GM23248 (cell line): ENCODE measurements around the gene KLF1. TPM values are rescaled to one million over a fixed set of nuclear protein-coding genes. Genes with fewer than 3 reads are reported as not detected.

Experiments
- DNase-seq: peaks from one replicate; pipeline ENCODE4 v3.0.0-alpha.2; 2015
- H2AFZ ChIP-seq: fragments of 200-600 bp; sonication (generic); 2 replicates; pipeline ENCODE4 v1.6.1; 2016; ENCODE audit warnings: antibody characterized with exemption
- H3F3A ChIP-seq: fragments of 200-600 bp; sonication (generic); 2 replicates; pipeline ENCODE4 v1.6.1; 2016; ENCODE audit warnings: mild to moderate bottlenecking, antibody characterized with exemption, mixed run types; ENCODE audit not compliant: insufficient read depth
- H3K27ac ChIP-seq: fragments of 200-600 bp; sonication (generic); 2 replicates; pipeline ENCODE4 v1.5.1; 2016; ENCODE audit warnings: mild to moderate bottlenecking
- H3K27me3 ChIP-seq: fragments of 200-600 bp; sonication (generic); replicated peaks from 2 replicates; pipeline ENCODE4 v1.6.1; 2016; ENCODE audit warnings: mild to moderate bottlenecking; ENCODE audit not compliant: insufficient read depth
- H3K36me3 ChIP-seq: fragments of 200-600 bp; sonication (generic); 2 replicates; pipeline ENCODE4 v1.6.1; 2016; ENCODE audit warnings: low read depth, mild to moderate bottlenecking
- H3K4me1 ChIP-seq: fragments of 200-600 bp; sonication (generic); 2 replicates; pipeline ENCODE4 v1.6.1; 2016; ENCODE audit warnings: mild to moderate bottlenecking; ENCODE audit not compliant: insufficient read depth
- H3K4me2 ChIP-seq: fragments of 200-600 bp; sonication (generic); one replicate; pipeline ENCODE4 v1.6.1; 2016; ENCODE audit warnings: mild to moderate bottlenecking; ENCODE audit not compliant: unreplicated experiment
- H3K4me3 ChIP-seq: fragments of 200-600 bp; sonication (generic); 2 replicates; pipeline ENCODE4 v1.5.1; 2016; ENCODE audit warnings: mild to moderate bottlenecking
- H3K79me2 ChIP-seq: fragments of 200-600 bp; sonication (generic); 2 replicates; pipeline ENCODE4 v1.6.1; 2016; ENCODE audit warnings: mild to moderate bottlenecking; ENCODE audit not compliant: insufficient read depth
- H3K9ac ChIP-seq: fragments of 200-600 bp; sonication (generic); 2 replicates; pipeline ENCODE4 v1.6.1; 2016; ENCODE audit warnings: mild to moderate bottlenecking
- H3K9me2 ChIP-seq: fragments of 200-600 bp; sonication (generic); 2 replicates; pipeline ENCODE4 v1.6.1; 2016; ENCODE audit warnings: mixed run types, mild to moderate bottlenecking, moderate library complexity; ENCODE audit not compliant: insufficient read depth
- H3K9me3 ChIP-seq: fragments of 200-600 bp; sonication (generic); one replicate; pipeline ENCODE4 v1.6.1; 2017; ENCODE audit warnings: low read depth
- H4K20me1 ChIP-seq: fragments of 200-600 bp; sonication (generic); 2 replicates; pipeline ENCODE4 v1.6.0; 2016; ENCODE audit not compliant: insufficient read depth
- EZH2 ChIP-seq: fragments of 200-600 bp; sonication (generic); IDR thresholded peaks from 2 replicates; pipeline ENCODE4 v1.6.1; 2018; ENCODE audit warnings: antibody characterized with exemption, mild to moderate bottlenecking; ENCODE audit not compliant: insufficient read depth, poor library complexity, severe bottlenecking
- EZH2phosphoT487 ChIP-seq: fragments of 200-600 bp; sonication (generic); IDR thresholded peaks from 2 replicates; pipeline ENCODE4 v1.6.1; 2018; ENCODE audit warnings: antibody characterized with exemption, moderate library complexity, mild to moderate bottlenecking, low read depth; ENCODE audit not compliant: insufficient read depth
- WGBS, 2 experiments: methylation state at CpG; one replicate each; pipeline ENCODE4 v1.1.6; 2015 to 2017; ENCODE audit warnings: low lambda C conversion rate in 2 of 2, low coverage in 1 of 2; ENCODE audit errors: missing lambda C conversion rate in 2 of 2; 5-methylcytosine and 5-hydroxymethylcytosine counted together
- in situ Hi-C: fragments of 300-500 bp; cut with MboI; formaldehyde crosslinking; loops from 2 replicates; pipeline ENCODE4 v1.15.0; 2020
- microRNA-seq: library from miRNA; unstranded; fragments of <30 nt; microRNA quantifications from one replicate; pipeline ENCODE4, GENCODE V29; 2016; ENCODE audit warnings: borderline number of aligned reads
- polyA plus RNA-seq: library from polyadenylated mRNA; unstranded; fragments of >200 nt; fragmentation: Nextera tagmentation; extraction: Ambion mirVana; gene quantifications from 2 replicates; pipeline ENCODE4 v1.2.1, GENCODE V29; 2016
- small RNA-seq: library from RNA; depleted of rRNA; stranded (forward); fragments of <200 nt; gene quantifications from one replicate; pipeline ENCODE3, GENCODE V24; 2014; ENCODE audit warnings: low read depth, low replicate concordance
- total RNA-seq: library from RNA; depleted of rRNA; stranded (reverse); fragments of >200 nt; shearing (Covaris generic); gene quantifications from 2 replicates; pipeline ENCODE4 v1.2.3, GENCODE V29; 2014; rRNA removed

The KLF1 gene
- total and polyA plus RNA-seq, 2 experiments from 2014 or later = 0.11 TPM; not detected in 1

DNA sequence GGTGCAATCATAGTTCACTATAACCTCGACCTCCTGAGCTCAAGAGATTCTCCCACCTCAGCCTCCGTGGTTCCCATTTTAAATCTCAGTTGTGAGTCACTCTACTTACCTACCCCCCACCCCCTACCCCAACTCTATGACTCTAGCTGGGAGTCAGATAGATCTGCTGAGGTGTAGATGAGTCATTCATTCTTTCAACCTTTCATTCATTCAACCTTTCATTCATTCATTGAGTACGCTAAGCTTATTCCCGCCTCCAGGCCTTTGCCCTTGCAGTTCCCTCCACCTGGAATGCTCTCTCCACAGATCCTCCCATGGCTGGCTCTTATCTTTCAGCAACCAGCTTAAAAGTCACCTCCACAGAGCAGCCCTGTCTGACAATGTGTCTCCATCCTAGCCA, 49.8 kb downstream of the KLF1 start:
- in situ Hi-C loops = no loop called here
- no peak for DNase-seq
- Histone ChIP-seq H3K9ac (no peak overlapping the region), H4K20me1 (no peaks in the 10 kb centered on the region), H3K9me2 (no peaks in the 10 kb centered on the region), H3K79me2 (no peaks in the 10 kb centered on the region), H3K27ac (no peak overlapping the region), H2AFZ (no peak overlapping the region), H3K27me3 (peaks cover 70% of the 10 kb centered on the region), H3K9me3 (no peaks in the 10 kb centered on the region), H3F3A (0 out of 2 replicates have a peak, but pooled peaks cover 15% of the 10 kb centered on the region), H3K4me2 (no peak overlapping the region), H3K4me3 (no peak overlapping the region), H3K36me3 (no peaks in the 10 kb centered on the region), H3K4me1 (no peaks in the 10 kb centered on the region; the same call in 1 of the 2 replicates)
- 68 to 77% methylated on average over 4 of the region's 4 CpGs for WGBS, 2 experiments
- no peak for TF ChIP-seq EZH2phosphoT487
- no peak for TF ChIP-seq EZH2

DNA sequence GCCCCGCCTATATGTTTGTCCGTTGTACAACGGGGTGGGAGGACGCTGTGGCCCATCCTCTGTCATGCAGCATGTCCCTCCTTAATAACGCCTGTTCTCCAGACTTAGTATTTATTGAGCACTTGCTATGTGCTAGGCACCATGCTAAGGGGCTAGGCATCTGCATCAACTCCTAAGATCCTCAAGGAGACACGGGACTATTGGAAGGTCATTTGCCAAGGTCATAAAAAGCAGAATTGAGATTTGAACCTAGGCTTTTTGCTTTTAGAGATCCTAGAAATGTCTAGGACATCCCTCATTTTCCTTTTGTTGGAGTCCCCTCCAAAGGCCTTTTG, 50.5 kb downstream of the KLF1 start:
- DNase-seq = no peak
- H2AFZ ChIP-seq = no peak overlapping the region; the same call in 1 of the 2 replicates
- H3K4me2 ChIP-seq = no peak overlapping the region
- H3K9me2 ChIP-seq = no peaks in the 10 kb centered on the region
- 0 out of 2 replicates have a peak, but pooled peaks cover 13% of the 10 kb centered on the region for H3F3A ChIP-seq
- peaks cover 68% of the 10 kb centered on the region for H3K27me3 ChIP-seq
- TF ChIP-seq EZH2phosphoT487 (no peak), EZH2 (no peak)
- H3K9ac ChIP-seq = no peak overlapping the region
- WGBS, 2 experiments = 0 to 2% methylated on average over 6 of the region's 6 CpGs
- H4K20me1 ChIP-seq = no peaks in the 10 kb centered on the region
- no peak overlapping the region for H3K27ac ChIP-seq
- no peaks in the 10 kb centered on the region for H3K36me3 ChIP-seq
- H3K79me2 ChIP-seq = no peaks in the 10 kb centered on the region
- in situ Hi-C loops = no loop called here
- H3K4me3 ChIP-seq = no peak overlapping the region
- H3K4me1 ChIP-seq = no peaks in the 10 kb centered on the region; the same call in 1 of the 2 replicates
- no peaks in the 10 kb centered on the region for H3K9me3 ChIP-seq

DNA sequence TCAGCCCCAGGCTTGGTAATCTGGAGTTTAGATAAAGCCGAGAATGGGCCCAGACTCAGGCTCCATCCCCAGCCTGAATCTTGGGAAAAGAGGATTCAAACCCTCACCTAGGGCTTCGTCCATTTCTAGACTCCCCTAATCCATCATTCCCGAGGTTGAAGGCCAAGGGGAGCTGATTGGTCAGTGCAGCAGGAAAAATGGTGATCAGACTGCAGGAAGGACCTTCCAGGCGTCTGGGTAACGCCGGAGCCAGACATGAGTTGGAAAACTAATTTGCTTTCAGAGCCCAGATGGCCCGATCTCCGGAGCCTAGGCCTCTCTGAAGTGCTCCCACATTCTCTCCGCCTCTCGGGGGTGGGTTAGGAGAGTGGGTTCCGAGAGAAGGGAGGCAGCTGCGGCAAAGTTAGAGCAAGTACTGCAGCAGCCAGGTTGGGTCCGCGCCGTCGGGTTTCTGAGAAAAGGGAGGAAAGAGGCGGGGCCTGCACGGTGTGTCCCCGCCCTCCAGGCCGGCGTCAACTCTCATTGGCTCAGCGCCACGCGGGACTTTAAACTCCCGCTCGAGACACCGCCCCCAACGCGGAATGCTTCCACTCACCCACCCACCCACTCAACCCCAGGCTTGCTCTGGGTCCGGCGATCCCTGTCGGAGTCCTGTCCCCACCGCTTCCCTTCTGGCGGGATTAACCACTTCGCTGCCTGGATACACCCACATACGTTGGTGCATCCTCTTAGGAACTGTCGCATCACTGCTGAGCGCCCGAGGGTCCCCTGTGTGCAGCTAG, 51.8 kb downstream of the KLF1 start:
- Histone ChIP-seq H4K20me1 (no peaks in the 10 kb centered on the region), H3K79me2 (no peaks in the 10 kb centered on the region), H3K27ac (no peak overlapping the region), H3K9ac (no peak overlapping the region), H3K9me2 (no peaks in the 10 kb centered on the region), H2AFZ (no peak overlapping the region), H3K36me3 (no peaks in the 10 kb centered on the region), H3K9me3 (no peaks in the 10 kb centered on the region), H3K4me2 (no peak overlapping the region), H3K4me1 (no peaks in the 10 kb centered on the region), H3F3A (0 out of 2 replicates have a peak, but pooled peaks cover 11% of the 10 kb centered on the region), H3K27me3 (peaks cover 60% of the 10 kb centered on the region), H3K4me3 (no peak overlapping the region)
- 5 to 9% methylated on average over 29 to 39 of the region's 39 CpGs for WGBS, 2 experiments
- peak; percentile 70 for DNase-seq
- in situ Hi-C loops = no loop called here
- peak; percentile 3 for TF ChIP-seq EZH2
- TF ChIP-seq EZH2phosphoT487 = no peak

DNA sequence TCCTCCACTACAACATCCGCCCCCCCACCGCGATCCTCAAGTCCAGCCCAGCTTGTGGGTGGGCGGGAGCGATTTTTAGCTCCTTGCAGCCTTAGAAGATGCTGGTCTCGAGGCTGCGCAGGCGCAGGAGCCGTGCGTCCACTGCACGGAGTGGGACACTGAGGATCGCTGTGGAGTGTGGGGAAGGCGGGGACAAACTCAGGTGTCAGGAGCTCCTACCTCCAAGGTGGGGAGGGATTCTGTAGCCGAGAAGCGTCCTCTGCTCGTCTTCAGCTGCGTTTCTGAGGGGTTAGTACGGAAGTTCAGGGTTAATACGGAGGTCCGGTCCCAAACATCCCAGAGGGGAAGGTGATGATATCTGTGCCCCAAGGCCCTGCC, 52.4 kb downstream of the KLF1 start, which contains the start of gene RTBDN:
Gene RTBDN (minus strand): TSS at position 14 of the 378 bp plus-strand sequence. CDS start 4,600 bp downstream, outside the sequence.
- H3K36me3 ChIP-seq = no peaks in the 10 kb centered on the region
- no peak within 1 kb of the TSS for H2AFZ ChIP-seq
- no peaks in the 10 kb centered on the region for H3K79me2 ChIP-seq
- H3K9ac ChIP-seq = no peak within 1 kb of the TSS
- 0 out of 2 replicates have a peak, but pooled peaks cover 11% of the 10 kb centered on the region for H3F3A ChIP-seq
- H3K4me1 ChIP-seq = no peaks in the 10 kb centered on the region
- in situ Hi-C loops = no loop called here
- no peak within 1 kb of the TSS for H3K4me2 ChIP-seq
- H3K27me3 ChIP-seq = peaks cover 54% of the 10 kb centered on the region
- no peaks in the 10 kb centered on the region for H3K9me2 ChIP-seq
- H3K4me3 ChIP-seq = peak within 1 kb of the TSS; percentile 63
- no peak within 1 kb of the TSS for H3K27ac ChIP-seq
- no peaks in the 10 kb centered on the region for H4K20me1 ChIP-seq
- WGBS, 2 experiments = 7 to 9% methylated on average over 20 of the region's 20 CpGs
- DNase-seq = peak; percentile 28
- no peak for TF ChIP-seq EZH2phosphoT487
- no peak for TF ChIP-seq EZH2
- no peaks in the 10 kb centered on the region for H3K9me3 ChIP-seq

Small RNAs within 50 kb of the gene (microRNA-seq; reads per million reads assigned to microRNA genes)
- not detected for gene MIR5695
- gene MIR6794 = not detected

Small RNAs within 50 kb of the gene (small RNA-seq; reads per million reads assigned to genes)
- gene MIR5695 (not detected), gene MIR6794 (not detected)

Other genes with a start within 250 kb of the KLF1 start
- 56.5 and 81.7 TPM in 2 replicates for gene MAN2B1, start 220.5 kb downstream of the KLF1 start, total RNA-seq
- gene MAN2B1, start 220.5 kb downstream of the KLF1 start, polyA plus RNA-seq = 37.1 and 40.6 TPM in 2 replicates
- gene WDR83, start 220.4 kb downstream of the KLF1 start, total RNA-seq = 8.2 and 9.4 TPM in 2 replicates
- gene WDR83, start 220.4 kb downstream of the KLF1 start, polyA plus RNA-seq = 12.7 and 13.1 TPM in 2 replicates
- 68.4 and 104 TPM in 2 replicates for gene DHPS, start 205.3 kb downstream of the KLF1 start, total RNA-seq
- gene DHPS, start 205.3 kb downstream of the KLF1 start, polyA plus RNA-seq = 50.9 and 56.0 TPM in 2 replicates
- not detected in 2 replicates for gene GNG14, start 199.2 kb downstream of the KLF1 start, total RNA-seq
- gene GNG14, start 199.2 kb downstream of the KLF1 start, polyA plus RNA-seq = not detected in 2 replicates
- gene FBXW9, start 190.6 kb downstream of the KLF1 start, total RNA-seq = 13.8 and 22.3 TPM in 2 replicates
- gene FBXW9, start 190.6 kb downstream of the KLF1 start, polyA plus RNA-seq = 14.2 TPM in 2 replicates
- gene TNPO2, start 163.3 kb downstream of the KLF1 start, total RNA-seq = 30.9 and 34.3 TPM in 2 replicates
- 13.2 and 13.3 TPM in 2 replicates for gene TNPO2, start 163.3 kb downstream of the KLF1 start, polyA plus RNA-seq
- gene TRIR, start 152.5 kb downstream of the KLF1 start, total RNA-seq = 202 and 210 TPM in 2 replicates
- 162 and 170 TPM in 2 replicates for gene TRIR, start 152.5 kb downstream of the KLF1 start, polyA plus RNA-seq
- gene GET3, start 149.7 kb downstream of the KLF1 start, total RNA-seq = 81.3 and 110 TPM in 2 replicates
- gene GET3, start 149.7 kb downstream of the KLF1 start, polyA plus RNA-seq = 106 and 111 TPM in 2 replicates
- gene BEST2, start 135.4 kb downstream of the KLF1 start, total RNA-seq = not detected in 2 replicates
- not detected in 2 replicates for gene BEST2, start 135.4 kb downstream of the KLF1 start, polyA plus RNA-seq
- 17.1 TPM in 2 replicates for gene HOOK2, start 111.6 kb downstream of the KLF1 start, total RNA-seq
- gene HOOK2, start 111.6 kb downstream of the KLF1 start, polyA plus RNA-seq = 11.8 and 12.4 TPM in 2 replicates
- 159 and 195 TPM in 2 replicates for gene JUNB, start 95.7 kb downstream of the KLF1 start, total RNA-seq
- gene JUNB, start 95.7 kb downstream of the KLF1 start, polyA plus RNA-seq = 95.1 and 96.2 TPM in 2 replicates
- 230 TPM in 2 replicates for gene PRDX2, start 85.4 kb downstream of the KLF1 start, total RNA-seq
- gene PRDX2, start 85.4 kb downstream of the KLF1 start, polyA plus RNA-seq = 252 TPM in 2 replicates
- gene THSD8, start 85.1 kb downstream of the KLF1 start, total RNA-seq = not detected in 2 replicates
- 10.8 and 12.5 TPM in 2 replicates for gene THSD8, start 85.1 kb downstream of the KLF1 start, polyA plus RNA-seq
- gene RNASEH2A, start 80.6 kb downstream of the KLF1 start, total RNA-seq = 8.2 and 16.9 TPM in 2 replicates
- gene RNASEH2A, start 80.6 kb downstream of the KLF1 start, polyA plus RNA-seq = 23.8 and 32.3 TPM in 2 replicates
- not detected in 2 replicates for gene RTBDN, start 52.6 kb downstream of the KLF1 start, total RNA-seq
- not detected in 2 replicates for gene RTBDN, start 52.6 kb downstream of the KLF1 start, polyA plus RNA-seq
- gene MAST1, start 48.7 kb downstream of the KLF1 start, total RNA-seq = 1.8 TPM in 1 of 2 replicates, not detected in the other
- gene MAST1, start 48.7 kb downstream of the KLF1 start, polyA plus RNA-seq = 0.24 TPM in 1 of 2 replicates, not detected in the other
- 35.4 and 40.9 TPM in 2 replicates for gene DNASE2, start 5.8 kb downstream of the KLF1 start, total RNA-seq
- gene DNASE2, start 5.8 kb downstream of the KLF1 start, polyA plus RNA-seq = 51.7 and 52.4 TPM in 2 replicates
- 22.5 and 30.0 TPM in 2 replicates for gene GCDH, start 4.0 kb upstream of the KLF1 start, total RNA-seq
- 20.0 and 20.7 TPM in 2 replicates for gene GCDH, start 4.0 kb upstream of the KLF1 start, polyA plus RNA-seq
- gene SYCE2, start 32.1 kb upstream of the KLF1 start, total RNA-seq = 0.25 TPM in 1 of 2 replicates, not detected in the other
- 0.49 and 0.56 TPM in 2 replicates for gene SYCE2, start 32.1 kb upstream of the KLF1 start, polyA plus RNA-seq
- gene FARSA, start 46.5 kb upstream of the KLF1 start, total RNA-seq = 33.5 and 39.2 TPM in 2 replicates
- 79.9 and 83.4 TPM in 2 replicates for gene FARSA, start 46.5 kb upstream of the KLF1 start, polyA plus RNA-seq
- gene CALR, start 51.4 kb upstream of the KLF1 start, total RNA-seq = 1,238 and 1,432 TPM in 2 replicates
- 1,015 and 1,067 TPM in 2 replicates for gene CALR, start 51.4 kb upstream of the KLF1 start, polyA plus RNA-seq
- gene RAD23A, start 58.7 kb upstream of the KLF1 start, total RNA-seq = 88.5 and 107 TPM in 2 replicates
- gene RAD23A, start 58.7 kb upstream of the KLF1 start, polyA plus RNA-seq = 177 and 182 TPM in 2 replicates
- 41.6 and 48.4 TPM in 2 replicates for gene GADD45GIP1, start 70.0 kb upstream of the KLF1 start, total RNA-seq
- gene GADD45GIP1, start 70.0 kb upstream of the KLF1 start, polyA plus RNA-seq = 132 and 136 TPM in 2 replicates
- not detected in 2 replicates for gene DAND5, start 82.4 kb upstream of the KLF1 start, total RNA-seq
- gene DAND5, start 82.4 kb upstream of the KLF1 start, polyA plus RNA-seq = not detected in 2 replicates
- 71.0 and 81.4 TPM in 2 replicates for gene NFIX, start 108.3 kb upstream of the KLF1 start, total RNA-seq
- 59.2 and 60.8 TPM in 2 replicates for gene NFIX, start 108.3 kb upstream of the KLF1 start, polyA plus RNA-seq
- gene LYL1, start 215.7 kb upstream of the KLF1 start, total RNA-seq = not detected in 2 replicates
- gene LYL1, start 215.7 kb upstream of the KLF1 start, polyA plus RNA-seq = 0.18 TPM in 1 of 2 replicates, not detected in the other
- gene TRMT1, start 229.5 kb upstream of the KLF1 start, total RNA-seq = 30.4 and 33.0 TPM in 2 replicates
- 27.0 and 31.8 TPM in 2 replicates for gene TRMT1, start 229.5 kb upstream of the KLF1 start, polyA plus RNA-seq
- gene NACC1, start 231.1 kb upstream of the KLF1 start, total RNA-seq = 104 and 105 TPM in 2 replicates
- gene NACC1, start 231.1 kb upstream of the KLF1 start, polyA plus RNA-seq = 1.4 and 2.6 TPM in 2 replicates